Measurements from ENCODE around the gene CCDC47. TPM values are rescaled to one million over a fixed set of nuclear protein-coding genes. Genes with fewer than 3 reads are reported as not detected.

Gene CCDC47
- total and polyA plus RNA-seq, 2 of the 4 experiments (the other 2 are of a cell fraction), result 45.7 to 62.0 TPM

DNA sequence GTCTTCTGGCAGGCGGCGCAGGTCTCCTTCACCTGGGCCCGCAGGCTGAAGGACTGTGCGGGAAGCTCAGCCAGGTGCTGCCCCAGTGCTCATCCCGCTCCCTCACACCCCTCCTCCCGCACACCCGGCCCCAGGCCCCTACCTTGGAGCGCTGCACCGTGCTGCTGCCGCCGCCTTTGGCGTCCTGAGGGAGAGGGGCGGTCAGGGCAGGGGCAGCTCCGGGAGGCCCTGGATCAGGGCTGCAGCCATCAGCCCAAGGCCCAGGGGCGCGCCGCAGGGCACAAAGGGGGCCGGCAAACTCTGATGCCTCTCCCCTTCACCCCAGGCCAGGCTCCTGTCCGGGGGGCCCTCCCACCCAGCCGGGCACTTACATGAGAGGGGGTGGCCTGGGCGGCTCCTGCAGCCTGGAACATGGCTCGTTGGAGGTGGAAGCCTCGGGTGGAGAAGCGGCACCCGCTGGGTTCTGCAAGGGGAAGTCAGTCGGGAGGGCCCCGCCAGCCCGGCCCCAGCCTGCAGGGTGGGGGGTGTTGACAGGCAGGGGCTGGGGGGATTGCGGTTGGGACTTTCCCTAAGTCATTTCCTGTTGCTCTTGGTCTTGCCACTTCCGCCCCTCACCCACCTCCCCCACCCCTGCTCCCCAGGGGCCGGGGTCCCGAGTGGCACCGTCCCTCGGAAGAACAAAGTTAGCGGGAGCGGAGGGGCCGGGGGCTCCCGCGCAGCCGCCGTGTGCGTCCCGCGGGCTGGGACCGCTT, 74.3 kb downstream of the CCDC47 start (continued):
- no peak for TF ChIP-seq RCOR1 (IDR thresholded peaks at IDR 0.05; ENCODE audit: insufficient replicate concordance, low read length)

GRCh38 chr17:63698381-63698885, 75.0 kb downstream of the CCDC47 start:
- 64% methylated on average over 8 of the region's 24 CpGs; no CpG with 5 or more reads in 1 of the 2 experiments for WGBS, 2 experiments (ENCODE audit: extremely low coverage in 2 of 2, insufficient read length in 1 of 2)
- in situ Hi-C loops (cut with MboI; ENCODE audit: low sequenced_read_pairs) (no loop called here), dilution Hi-C loops (cut with HindIII; ENCODE audit: low sequenced_read_pairs, unreplicated experiment) (no loop called here), intact Hi-C loops (cut with micrococcal nuclease) (loop anchor here (5.0 kb wide), 1 partner anchor 271 kb away; no protein-coding TSS in a partner anchor)
- peak overlapping the region; percentile 4; the same call in 1 of the 2 replicates for H2AK5ac ChIP-seq (ENCODE audit: low read depth, low read length)
- no peaks in the 10 kb centered on the region for H3K27me3 ChIP-seq (ENCODE audit: control insufficient read depth, insufficient read depth, low read length)
- no peak overlapping the region for H3K4ac ChIP-seq (ENCODE audit: low read depth, low read length)
- H4K5ac ChIP-seq (ENCODE audit: low read depth, low read length), result no peak overlapping the region
- DNase-seq, result no peak
- peaks cover 5% of the 10 kb centered on the region for H4K20me1 ChIP-seq (ENCODE audit: insufficient read depth, low read length)
- H2BK15ac ChIP-seq (ENCODE audit: low read depth, low read length), result no peak overlapping the region
- H3K4me3 ChIP-seq (ENCODE audit: insufficient read depth, low read depth, low read length), result no peak overlapping the region
- H4K91ac ChIP-seq (ENCODE audit: insufficient read depth, low read depth, low read length), result no peak overlapping the region
- no peaks in the 10 kb centered on the region for H3K9me3 ChIP-seq (ENCODE audit: control insufficient read depth, insufficient read depth, low read length)
- H3K36me3 ChIP-seq (ENCODE audit: control insufficient read depth, insufficient read depth, low read length), result peaks cover 16% of the 10 kb centered on the region
- no peak overlapping the region for H3K23ac ChIP-seq (ENCODE audit: low read depth, low read length)
- ATAC-seq (ENCODE audit: low read depth), result no peak
- H3K14ac ChIP-seq (replicated peaks; ENCODE audit: low read depth, low read length), result no peak overlapping the region
- H2BK120ac ChIP-seq (ENCODE audit: low read depth, low read length), result no peak overlapping the region
- H3K79me1 ChIP-seq (ENCODE audit: low read depth in 1 of 2, low read length in 2 of 2), result peaks cover 0 to 30% of the 10 kb centered on the region in 2 experiments; a peak in 2 of 4 replicates
- H2AFZ ChIP-seq (replicated peaks; ENCODE audit: low read length, poor library complexity), result no peak overlapping the region
- CTCF ChIA-PET, result no interaction called here
- H2AK9ac ChIP-seq (replicated peaks; ENCODE audit: low read depth, low read length, poor library complexity), result no peak overlapping the region
- POLR2A ChIA-PET (ENCODE audit: unreplicated experiment), result no interaction called here
- H2BK20ac ChIP-seq (ENCODE audit: low read depth, low read length), result no peak overlapping the region
- no peak overlapping the region for H4K8ac ChIP-seq (ENCODE audit: low read depth in 2 of 2, low read length in 2 of 2)
- H3K4me1 ChIP-seq (ENCODE audit: control insufficient read depth, insufficient read depth, low read length), result no peaks in the 10 kb centered on the region
- no peaks in the 10 kb centered on the region for H3K9me1 ChIP-seq (ENCODE audit: insufficient read depth, low read length)
- no peak overlapping the region for H3K56ac ChIP-seq (ENCODE audit: extremely low read depth, insufficient read depth, low read length)
- no TSS peak for BruUV-seq (replicated peaks)
- no peak overlapping the region for H2BK5ac ChIP-seq (ENCODE audit: low read depth, low read length, poor library complexity, severe bottlenecking)
- no peak overlapping the region for H3K9ac ChIP-seq (ENCODE audit: low read depth, low read length)
- H3K4me2 ChIP-seq (ENCODE audit: low read depth, low read length), result no peak overlapping the region; the same call in 1 of the 2 replicates
- H3K18ac ChIP-seq (ENCODE audit: low read depth, low read length), result no peak overlapping the region
- no peak overlapping the region for H3K27ac ChIP-seq (ENCODE audit: insufficient read depth, low read length)
- TF ChIP-seq MXI1 (IDR thresholded peaks at IDR 0.05; ENCODE audit: borderline replicate concordance, low read depth, low read length) (no peak), MAZ (IDR thresholded peaks at IDR 0.05; ENCODE audit: borderline replicate concordance, low read depth, low read length) (no peak), CEBPB (IDR thresholded peaks at IDR 0.05; ENCODE audit: low read depth, low read length) (no peak), BHLHE40 (IDR thresholded peaks at IDR 0.05; ENCODE audit: low read depth, low read length) (no peak), MAFK (IDR thresholded peaks at IDR 0.05; ENCODE audit: low read depth, low read length) (no peak), FOS (IDR thresholded peaks at IDR 0.05; ENCODE audit: low read depth, low read length) (no peak), USF2 (IDR thresholded peaks at IDR 0.05; ENCODE audit: low read depth, low read length) (no peak), NFE2L2 (IDR thresholded peaks at IDR 0.05; ENCODE audit: low read depth, low read length) (no peak), RFX5 (IDR thresholded peaks at IDR 0.05; ENCODE audit: low read depth, low read length) (no peak), POLR2A (IDR thresholded peaks at IDR 0.05; ENCODE audit: low read depth, low read length) (no peak)
- TF ChIP-seq, protein P1, sequence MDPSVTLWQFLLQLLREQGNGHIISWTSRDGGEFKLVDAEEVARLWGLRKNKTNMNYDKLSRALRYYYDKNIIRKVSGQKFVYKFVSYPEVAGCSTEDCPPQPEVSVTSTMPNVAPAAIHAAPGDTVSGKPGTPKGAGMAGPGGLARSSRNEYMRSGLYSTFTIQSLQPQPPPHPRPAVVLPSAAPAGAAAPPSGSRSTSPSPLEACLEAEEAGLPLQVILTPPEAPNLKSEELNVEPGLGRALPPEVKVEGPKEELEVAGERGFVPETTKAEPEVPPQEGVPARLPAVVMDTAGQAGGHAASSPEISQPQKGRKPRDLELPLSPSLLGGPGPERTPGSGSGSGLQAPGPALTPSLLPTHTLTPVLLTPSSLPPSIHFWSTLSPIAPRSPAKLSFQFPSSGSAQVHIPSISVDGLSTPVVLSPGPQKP (IDR thresholded peaks at IDR 0.05; ENCODE audit: borderline replicate concordance, low read depth, low read length), result no peak
- TF ChIP-seq, protein P2, sequence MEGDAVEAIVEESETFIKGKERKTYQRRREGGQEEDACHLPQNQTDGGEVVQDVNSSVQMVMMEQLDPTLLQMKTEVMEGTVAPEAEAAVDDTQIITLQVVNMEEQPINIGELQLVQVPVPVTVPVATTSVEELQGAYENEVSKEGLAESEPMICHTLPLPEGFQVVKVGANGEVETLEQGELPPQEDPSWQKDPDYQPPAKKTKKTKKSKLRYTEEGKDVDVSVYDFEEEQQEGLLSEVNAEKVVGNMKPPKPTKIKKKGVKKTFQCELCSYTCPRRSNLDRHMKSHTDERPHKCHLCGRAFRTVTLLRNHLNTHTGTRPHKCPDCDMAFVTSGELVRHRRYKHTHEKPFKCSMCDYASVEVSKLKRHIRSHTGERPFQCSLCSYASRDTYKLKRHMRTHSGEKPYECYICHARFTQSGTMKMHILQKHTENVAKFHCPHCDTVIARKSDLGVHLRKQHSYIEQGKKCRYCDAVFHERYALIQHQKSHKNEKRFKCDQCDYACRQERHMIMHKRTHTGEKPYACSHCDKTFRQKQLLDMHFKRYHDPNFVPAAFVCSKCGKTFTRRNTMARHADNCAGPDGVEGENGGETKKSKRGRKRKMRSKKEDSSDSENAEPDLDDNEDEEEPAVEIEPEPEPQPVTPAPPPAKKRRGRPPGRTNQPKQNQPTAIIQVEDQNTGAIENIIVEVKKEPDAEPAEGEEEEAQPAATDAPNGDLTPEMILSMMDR (conservative IDR thresholded peaks at IDR 0.05; ENCODE audit: low read depth, low read length), result no peak
